Fibroblast of the aortic adventitia (primary cell): ENCODE results near the gene AMDHD2. TPM values are rescaled to one million over a fixed set of nuclear protein-coding genes. Genes with fewer than 3 reads are reported as not detected.

Experiments
- DNase-seq: peaks from one replicate; pipeline ENCODE4 v3.0.0-alpha.2; 2010; ENCODE audit warnings: low read depth
- H3K4me3 ChIP-seq: 2 replicates; pipeline ENCODE4 v1.5.1; 2011; ENCODE audit warnings: low read depth, mild to moderate bottlenecking, control low read depth, low read length, moderate library complexity
- total RNA-seq: library from RNA; depleted of rRNA; stranded (reverse); fragments of >200 nt; gene quantifications from 2 replicates; pipeline ENCODE4 v1.2.3, GENCODE V29; 2012; ENCODE audit warnings: low replicate concordance
- TF ChIP-seq, protein P1 (sequence below): IDR thresholded peaks from 2 replicates; pipeline ENCODE4 v1.5.1; 2011; ENCODE audit warnings: mild to moderate bottlenecking, low read length, control low read depth, inconsistent platforms; ENCODE audit not compliant: insufficient read depth

Gene AMDHD2
- total RNA-seq, 1 donor = 59.9 TPM

DNA sequence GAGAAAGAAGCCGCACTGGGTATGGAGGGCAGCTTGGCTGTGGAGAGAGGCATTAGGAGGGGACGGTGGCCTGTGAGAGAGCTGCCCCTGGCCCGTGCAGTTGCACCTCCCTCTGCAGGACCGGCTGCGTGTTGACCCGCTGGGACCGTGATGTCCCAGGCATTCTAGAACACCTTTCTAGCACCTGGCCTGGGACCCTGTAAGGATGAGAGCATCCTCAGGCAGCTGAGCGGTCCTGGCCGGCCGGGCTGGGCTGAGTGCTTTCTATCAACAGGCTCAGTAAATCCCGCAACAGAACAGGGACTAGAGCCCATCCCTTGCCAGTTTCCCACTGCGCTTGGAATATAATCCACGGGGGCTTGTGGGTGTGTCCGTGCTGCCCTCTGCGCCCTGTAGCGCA is 30.6 kb upstream of the AMDHD2 start:
- H3K4me3 ChIP-seq = no peak overlapping the region
- DNase-seq = no peak
- TF ChIP-seq, protein P1, sequence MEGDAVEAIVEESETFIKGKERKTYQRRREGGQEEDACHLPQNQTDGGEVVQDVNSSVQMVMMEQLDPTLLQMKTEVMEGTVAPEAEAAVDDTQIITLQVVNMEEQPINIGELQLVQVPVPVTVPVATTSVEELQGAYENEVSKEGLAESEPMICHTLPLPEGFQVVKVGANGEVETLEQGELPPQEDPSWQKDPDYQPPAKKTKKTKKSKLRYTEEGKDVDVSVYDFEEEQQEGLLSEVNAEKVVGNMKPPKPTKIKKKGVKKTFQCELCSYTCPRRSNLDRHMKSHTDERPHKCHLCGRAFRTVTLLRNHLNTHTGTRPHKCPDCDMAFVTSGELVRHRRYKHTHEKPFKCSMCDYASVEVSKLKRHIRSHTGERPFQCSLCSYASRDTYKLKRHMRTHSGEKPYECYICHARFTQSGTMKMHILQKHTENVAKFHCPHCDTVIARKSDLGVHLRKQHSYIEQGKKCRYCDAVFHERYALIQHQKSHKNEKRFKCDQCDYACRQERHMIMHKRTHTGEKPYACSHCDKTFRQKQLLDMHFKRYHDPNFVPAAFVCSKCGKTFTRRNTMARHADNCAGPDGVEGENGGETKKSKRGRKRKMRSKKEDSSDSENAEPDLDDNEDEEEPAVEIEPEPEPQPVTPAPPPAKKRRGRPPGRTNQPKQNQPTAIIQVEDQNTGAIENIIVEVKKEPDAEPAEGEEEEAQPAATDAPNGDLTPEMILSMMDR = no peak

DNA sequence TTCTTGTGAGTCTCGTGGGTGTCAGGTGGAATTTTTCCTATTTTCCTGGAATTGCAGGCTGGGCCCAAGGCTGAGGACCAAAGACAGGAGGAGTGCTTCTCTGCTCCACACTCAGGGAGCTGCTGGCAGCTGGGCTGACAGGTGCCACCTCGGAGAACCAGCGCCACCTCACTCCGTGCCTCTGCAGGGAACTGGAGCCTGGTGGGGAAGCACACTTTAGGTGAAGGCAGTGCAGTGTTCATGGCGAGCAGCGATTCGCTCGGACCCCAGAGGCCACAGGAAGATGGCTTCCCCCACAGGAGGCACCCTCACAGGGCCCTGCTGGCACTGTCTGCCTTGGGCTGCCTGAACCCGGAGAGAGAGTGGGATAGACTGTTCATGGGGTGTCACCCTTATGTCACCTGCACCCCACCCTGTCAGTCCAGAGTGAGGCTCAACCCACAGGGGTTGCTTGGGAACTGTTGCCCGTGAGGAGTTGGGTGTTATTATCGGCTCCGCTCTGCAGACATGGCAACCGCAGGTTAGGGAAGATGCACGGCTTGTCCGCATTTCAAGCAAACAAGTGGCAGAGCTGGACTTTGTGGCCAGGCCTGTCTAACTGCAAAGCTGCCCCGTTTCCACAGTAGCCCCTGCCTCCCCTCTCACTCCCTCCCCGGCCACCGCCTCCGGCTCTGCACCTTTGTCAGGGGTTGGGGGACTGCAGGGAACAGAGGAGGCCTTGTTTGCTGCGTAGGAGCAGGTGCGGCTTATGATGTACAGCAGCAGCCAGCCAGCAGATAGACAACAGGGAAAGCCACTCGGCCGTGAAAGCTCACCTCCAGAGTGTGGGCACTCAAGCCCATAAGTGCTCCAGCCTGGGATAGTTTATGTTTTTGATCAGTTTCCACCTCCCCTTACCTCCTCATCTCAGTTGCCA is 29.7 kb upstream of the AMDHD2 start:
- TF ChIP-seq, protein P1 = no peak
- DNase-seq = no peak
- no peak overlapping the region for H3K4me3 ChIP-seq

DNA sequence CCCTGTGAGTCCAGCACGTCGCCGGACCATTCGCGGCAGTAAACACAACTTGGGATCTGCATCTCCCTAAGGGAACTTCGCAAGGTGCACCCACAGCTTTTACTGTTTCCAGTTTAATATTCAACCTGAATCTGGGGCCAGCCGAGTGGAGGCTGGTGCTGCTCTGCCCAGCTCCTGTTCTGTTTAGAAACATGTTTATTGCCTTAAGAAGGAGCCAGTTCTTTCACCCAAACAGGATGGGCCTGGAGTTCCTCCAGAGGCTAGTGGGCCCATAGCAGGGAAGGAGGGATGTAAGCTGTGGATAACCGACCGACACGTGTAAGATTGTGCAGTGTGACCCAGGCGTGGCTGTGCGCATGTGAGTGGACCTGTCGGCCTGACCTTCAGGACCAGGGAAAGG is 27.9 kb upstream of the AMDHD2 start:
- no peak overlapping the region for H3K4me3 ChIP-seq
- TF ChIP-seq, protein P1 = no peak
- no peak for DNase-seq

DNA sequence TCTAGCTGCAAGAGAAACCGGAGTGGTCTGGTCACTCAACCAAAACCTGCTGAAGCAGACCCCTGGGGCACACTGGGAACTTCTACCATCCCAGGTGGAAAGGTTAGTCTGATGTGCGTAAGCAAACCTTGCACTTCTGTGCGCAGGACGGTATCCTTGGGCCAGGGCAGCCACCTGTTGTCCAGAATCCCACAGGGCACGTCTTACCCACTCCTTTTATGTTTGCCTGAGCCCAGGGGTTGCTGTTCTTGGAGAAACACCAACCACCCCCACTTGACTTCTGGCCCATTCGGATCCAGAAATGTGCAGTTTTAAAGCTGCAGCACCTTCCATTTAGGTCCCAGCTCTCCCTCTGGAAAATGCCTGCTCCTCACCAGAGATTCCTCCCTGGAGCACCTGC is 26.6 kb upstream of the AMDHD2 start:
- no peak for DNase-seq
- H3K4me3 ChIP-seq = no peak overlapping the region
- TF ChIP-seq, protein P1 = no peak

DNA sequence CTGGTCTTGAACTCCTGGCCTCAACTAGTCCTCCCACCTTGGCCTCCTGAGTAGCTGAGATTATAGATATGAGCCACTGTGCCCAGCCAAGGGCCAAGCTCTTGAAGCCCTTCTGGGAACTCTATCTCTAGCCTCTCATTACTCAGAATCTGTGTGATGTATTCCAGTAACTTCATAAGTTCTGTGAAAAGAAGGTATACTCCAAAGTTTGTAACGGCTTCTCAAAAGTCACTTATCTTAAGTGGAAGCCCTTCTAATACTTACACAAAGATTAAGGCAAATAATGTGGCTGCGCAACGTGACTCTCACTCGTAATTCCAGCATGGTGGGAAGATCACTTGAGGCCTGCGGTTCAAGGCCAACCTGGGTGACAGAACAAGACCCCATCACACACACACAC is 25.6 kb upstream of the AMDHD2 start:
- DNase-seq = no peak
- TF ChIP-seq, protein P1 = no peak
- no peak overlapping the region for H3K4me3 ChIP-seq

DNA sequence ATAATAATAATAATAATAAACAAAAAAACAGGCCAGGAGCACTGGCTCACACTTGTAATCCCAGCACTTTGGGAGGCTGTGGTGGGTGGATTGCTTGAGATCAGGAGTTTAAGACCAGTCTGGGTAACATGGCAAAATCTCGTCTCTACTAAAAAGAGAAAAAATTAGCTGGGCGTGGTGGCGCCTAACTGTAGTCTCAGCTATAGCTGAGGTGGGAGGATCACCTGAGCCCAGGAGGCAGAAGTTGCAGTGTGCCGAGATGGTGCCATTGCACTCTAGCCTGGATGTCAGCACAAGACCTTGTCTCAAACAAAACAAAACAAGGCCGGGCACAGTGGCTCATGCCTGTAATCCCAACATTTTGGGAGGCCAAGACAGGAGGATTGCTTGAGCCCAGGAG is 25.1 kb upstream of the AMDHD2 start:
- TF ChIP-seq, protein P1 = no peak
- no peak for DNase-seq
- no peak overlapping the region for H3K4me3 ChIP-seq
